HepG2 (cell line): ENCODE data around the gene CAMTA1.

Source experiments
- CTCF ChIP-seq: sonication (generic); formaldehyde crosslinking; IDR thresholded peaks from 2 replicates; pipeline ENCODE4 v1.5.0; 2020; ENCODE audit warnings: mild to moderate bottlenecking, missing genetic modification reagents, moderate library complexity
- HMG20A ChIP-seq: IDR thresholded peaks from 2 replicates; pipeline ENCODE4 v1.6.1; 2016; ENCODE audit warnings: borderline replicate concordance
- KDM5B ChIP-seq: sonication (generic); formaldehyde crosslinking; IDR thresholded peaks from 2 replicates; pipeline ENCODE4 v1.4.0; 2020; ENCODE audit warnings: missing genetic modification reagents, mild to moderate bottlenecking, borderline replicate concordance
- KMT2B ChIP-seq: IDR thresholded peaks from 2 replicates; pipeline ENCODE4 v1.6.1; 2016; ENCODE audit warnings: missing genetic modification reagents, missing compliant biosample characterization
- UBTF ChIP-seq: sonication (generic); formaldehyde crosslinking; IDR thresholded peaks from 2 replicates; pipeline ENCODE4 v1.4.0; 2020; ENCODE audit warnings: mild to moderate bottlenecking, missing genetic modification reagents

GRCh38 chr1:7222695-7223015, 437.4 kb downstream of the CAMTA1 start:
- TF ChIP-seq KDM5B (CRISPR knock-in tag): no peak
- no peak for TF ChIP-seq HMG20A (CRISPR knock-in tag)
- no peak for TF ChIP-seq CTCF (CRISPR knock-in tag)
- TF ChIP-seq UBTF (CRISPR knock-in tag): no peak
- no peak for TF ChIP-seq KMT2B (CRISPR knock-in tag)
